ENCODE data around the gene PRR4. TPM values are rescaled to one million over a fixed set of nuclear protein-coding genes. Genes with fewer than 3 reads are reported as not detected.

PRR4 gene
- total RNA-seq, 3 donors from 2014 or later (not counting 1 experiment from before 2014, with no cell fraction given): 3.0 to 8.1 (median 3.6) TPM

- intact Hi-C loops (cut with micrococcal nuclease): no loop called here
- H3K9me3 Mint-ChIP-seq: peaks cover 4 to 5% of the 10 kb centered on the region in 2 donors
Observed at GRCh38 chr12:10863512-10864218, 14.4 kb upstream of the PRR4 start.

GRCh38 chr12:10861366-10861765 is 12.1 kb upstream of the PRR4 start:
- peaks cover 24% of the 10 kb centered on the region for H3K9me3 ChIP-seq (ENCODE audit: control insufficient read depth, insufficient read depth, low read length)
- H3K36me3 ChIP-seq (ENCODE audit: control insufficient read depth, insufficient read depth, low read length): peaks cover 6% of the 10 kb centered on the region
- no peak overlapping the region for H3K27ac ChIP-seq (ENCODE audit: low read length)
- Mint-ChIP-seq H3K4me1 (no peaks in the 10 kb centered on the region), H3K36me3 (peaks cover 56% of the 10 kb centered on the region), H3K4me3 (no peak overlapping the region), H3K27ac (no peak overlapping the region), H3K9me3 (peaks cover 4 to 15% of the 10 kb centered on the region in 2 donors), H3K27me3 (ENCODE audit: low read depth in 2 of 2) (no peaks in the 10 kb centered on the region)
- intact Hi-C loops (cut with micrococcal nuclease): no loop called here
- ATAC-seq: no peak
- no peak for DNase-seq
- WGBS (ENCODE audit: insufficient coverage): 96% methylated on average over 2 of the region's 2 CpGs
- H3K4me1 ChIP-seq (ENCODE audit: control insufficient read depth, insufficient read depth, low read length): no peaks in the 10 kb centered on the region
- TF ChIP-seq CTCF (IDR thresholded peaks at IDR 0.05): no peak
- H3K27me3 ChIP-seq (ENCODE audit: control insufficient read depth, insufficient read depth, low read length): no peaks in the 10 kb centered on the region
- H3K4me3 ChIP-seq (ENCODE audit: low read length): no peak overlapping the region

More at GRCh38 chr12:10863512-10864218, 14.4 kb upstream of the PRR4 start:
- no peak overlapping the region for H3K4me3 Mint-ChIP-seq
- Histone ChIP-seq H3K27ac (ENCODE audit: low read length) (no peak overlapping the region), H3K9me3 (ENCODE audit: control insufficient read depth, insufficient read depth, low read length) (peaks cover 10% of the 10 kb centered on the region), H3K36me3 (ENCODE audit: control insufficient read depth, insufficient read depth, low read length) (peaks cover 2% of the 10 kb centered on the region), H3K27me3 (ENCODE audit: control insufficient read depth, insufficient read depth, low read length) (no peaks in the 10 kb centered on the region), H3K4me1 (ENCODE audit: control insufficient read depth, insufficient read depth, low read length) (no peaks in the 10 kb centered on the region), H3K4me3 (ENCODE audit: low read length) (no peak overlapping the region)
- ATAC-seq: no peak
- WGBS (ENCODE audit: insufficient coverage): 100% methylated on average over 1 of the region's 2 CpGs
- H3K27me3 Mint-ChIP-seq (ENCODE audit: low read depth in 2 of 2): no peaks in the 10 kb centered on the region
- H3K4me1 Mint-ChIP-seq: peaks cover 0 to 2% of the 10 kb centered on the region in 2 donors
- H3K27ac Mint-ChIP-seq: no peak overlapping the region
- DNase-seq: no peak
- peaks cover 38% of the 10 kb centered on the region for H3K36me3 Mint-ChIP-seq
- TF ChIP-seq CTCF (IDR thresholded peaks at IDR 0.05): no peak

GRCh38 chr12:10855807-10856206 is 6.5 kb upstream of the PRR4 start:
- Mint-ChIP-seq H3K27me3 (ENCODE audit: low read depth in 2 of 2) (no peaks in the 10 kb centered on the region), H3K36me3 (peaks cover 40% of the 10 kb centered on the region), H3K4me1 (peaks cover 26 to 37% of the 10 kb centered on the region in 2 donors), H3K27ac (no peak overlapping the region), H3K9me3 (peaks cover 2 to 11% of the 10 kb centered on the region in 2 donors), H3K4me3 (no peak overlapping the region)
- H3K4me1 ChIP-seq (ENCODE audit: control insufficient read depth, insufficient read depth, low read length): peaks cover 6% of the 10 kb centered on the region
- no peaks in the 10 kb centered on the region for H3K27me3 ChIP-seq (ENCODE audit: control insufficient read depth, insufficient read depth, low read length)
- peaks cover 6% of the 10 kb centered on the region for H3K36me3 ChIP-seq (ENCODE audit: control insufficient read depth, insufficient read depth, low read length)
- DNase-seq (no peak), ATAC-seq (no peak)
- H3K4me3 ChIP-seq (ENCODE audit: low read length): no peak overlapping the region
- TF ChIP-seq CTCF (IDR thresholded peaks at IDR 0.05): no peak
- 94% methylated on average over 2 of the region's 2 CpGs for WGBS (ENCODE audit: insufficient coverage)
- peaks cover 29% of the 10 kb centered on the region for H3K9me3 ChIP-seq (ENCODE audit: control insufficient read depth, insufficient read depth, low read length)
- no peak overlapping the region for H3K27ac ChIP-seq (ENCODE audit: low read length)
- intact Hi-C loops (cut with micrococcal nuclease): no loop called here

- peaks cover 0 to 11% of the 10 kb centered on the region in 2 donors for H3K9me3 Mint-ChIP-seq
- ATAC-seq (no peak), DNase-seq (no peak)
- no peak overlapping the region for H3K4me3 ChIP-seq (ENCODE audit: low read length)
- H3K27me3 Mint-ChIP-seq (ENCODE audit: low read depth in 2 of 2): no peaks in the 10 kb centered on the region
- peaks cover 26% of the 10 kb centered on the region for H3K36me3 Mint-ChIP-seq
- peaks cover 5% of the 10 kb centered on the region for H3K36me3 ChIP-seq (ENCODE audit: control insufficient read depth, insufficient read depth, low read length)
- H3K4me1 Mint-ChIP-seq: peaks cover 44 to 54% of the 10 kb centered on the region in 2 donors
- no peaks in the 10 kb centered on the region for H3K27me3 ChIP-seq (ENCODE audit: control insufficient read depth, insufficient read depth, low read length)
- no peak overlapping the region for H3K4me3 Mint-ChIP-seq
- H3K9me3 ChIP-seq (ENCODE audit: control insufficient read depth, insufficient read depth, low read length): peaks cover 24% of the 10 kb centered on the region
- 87% methylated on average over 2 of the region's 2 CpGs for WGBS (ENCODE audit: insufficient coverage)
- intact Hi-C loops (cut with micrococcal nuclease): no loop called here
- H3K27ac ChIP-seq (ENCODE audit: low read length): no peak overlapping the region
- TF ChIP-seq CTCF (IDR thresholded peaks at IDR 0.05): no peak
- no peak overlapping the region for H3K27ac Mint-ChIP-seq
- H3K4me1 ChIP-seq (ENCODE audit: control insufficient read depth, insufficient read depth, low read length): peaks cover 11% of the 10 kb centered on the region
Observed at GRCh38 chr12:10853776-10854175, 4.5 kb upstream of the PRR4 start.

Measured in natural killer cell (primary cell).